CD4-positive, alpha-beta T cell treated with Interleukin-6 for 4 hours (primary cell): ENCODE measurements around the gene MEIS2.
"Not testable (repeated sequence)": the region's sequence is repeated elsewhere in the genome, so short reads cannot be mapped to it uniquely, and the experiment has no call there.

Experiments
- DNase-seq: peaks from one replicate; pipeline ENCODE4 v3.0.0-alpha.2; 2020; ENCODE audit warnings: mixed read lengths

Gene MEIS2

DNA sequence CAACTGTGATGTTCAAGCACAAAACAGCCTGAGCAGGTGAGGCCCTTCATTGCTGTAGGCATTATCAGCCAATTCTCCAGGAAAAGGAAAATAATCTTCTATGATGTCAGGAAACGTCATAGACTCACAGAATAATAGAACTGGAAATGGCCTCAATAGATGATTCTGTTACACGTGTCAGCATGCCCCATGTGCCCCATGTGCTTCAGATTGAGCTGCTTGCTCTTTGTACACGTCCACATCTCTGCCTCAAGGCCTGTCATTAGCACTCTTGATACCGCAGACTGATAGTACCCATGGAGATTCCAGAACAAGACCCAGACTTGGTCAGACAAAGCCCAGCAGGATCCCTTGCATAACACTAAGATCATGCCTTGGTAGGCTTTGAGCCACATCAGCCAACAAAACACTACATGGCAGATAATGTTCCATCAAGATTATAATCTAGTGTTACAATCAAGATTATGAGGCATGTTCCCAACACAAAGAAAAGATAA is 95.9 kb downstream of the MEIS2 start:
- no peak for DNase-seq

- DNase-seq = no peak
These were observed 98.2 kb downstream of the MEIS2 start for GRCh38 chr15:37002041-37002672.

DNA sequence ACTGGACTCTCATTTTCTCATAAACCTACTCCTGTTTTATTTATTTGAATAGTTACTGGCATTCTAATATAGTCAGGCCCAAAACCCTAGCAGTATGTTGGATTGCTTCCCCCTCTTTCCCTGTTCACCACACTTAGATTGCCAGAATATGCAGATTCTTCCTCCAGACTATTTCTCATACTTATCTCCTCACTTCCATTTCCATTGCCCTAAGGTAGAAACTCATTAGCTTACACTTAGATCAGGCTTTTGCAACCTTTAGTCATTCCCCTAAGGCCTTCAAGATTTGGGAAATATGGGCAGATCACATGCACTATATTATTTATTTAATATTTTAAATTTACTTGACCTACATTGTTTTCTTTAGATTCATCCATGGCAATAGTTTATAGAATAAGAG is 98.9 kb downstream of the MEIS2 start:
- no peak for DNase-seq

- DNase-seq = no peak
These were observed 100.6 kb downstream of the MEIS2 start for GRCh38 chr15:36999778-37000177.

DNA sequence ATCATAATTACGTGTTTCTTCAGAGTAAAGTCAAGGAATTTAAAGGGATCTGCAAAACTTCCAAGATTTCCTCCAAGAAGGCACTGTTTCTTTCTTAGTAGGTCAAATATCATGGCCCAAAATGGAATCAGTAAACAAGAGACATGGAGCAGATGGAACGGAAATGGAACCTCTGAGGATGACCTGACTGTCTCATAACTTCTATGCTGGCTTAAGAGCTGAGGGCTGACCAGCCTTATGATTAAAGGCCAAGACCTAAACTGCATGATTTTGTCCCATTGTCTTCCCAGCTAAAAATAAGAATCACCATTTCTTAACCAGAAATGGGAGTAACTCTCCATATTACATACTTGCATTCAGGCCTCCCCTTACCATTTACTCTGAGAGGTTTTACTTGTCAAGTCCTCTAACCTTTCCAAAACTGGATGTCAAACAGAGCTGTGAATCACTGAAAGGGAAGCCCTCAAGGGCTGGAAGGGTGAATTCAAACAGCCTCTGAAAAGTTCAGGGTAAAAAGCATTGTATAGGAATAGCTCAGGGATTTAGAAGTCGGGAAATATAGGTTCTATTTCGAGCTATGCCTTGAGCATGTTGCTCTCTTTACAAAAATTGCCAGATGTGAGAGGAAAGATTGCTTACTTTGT is 103.7 kb downstream of the MEIS2 start:
- DNase-seq = no peak

DNA sequence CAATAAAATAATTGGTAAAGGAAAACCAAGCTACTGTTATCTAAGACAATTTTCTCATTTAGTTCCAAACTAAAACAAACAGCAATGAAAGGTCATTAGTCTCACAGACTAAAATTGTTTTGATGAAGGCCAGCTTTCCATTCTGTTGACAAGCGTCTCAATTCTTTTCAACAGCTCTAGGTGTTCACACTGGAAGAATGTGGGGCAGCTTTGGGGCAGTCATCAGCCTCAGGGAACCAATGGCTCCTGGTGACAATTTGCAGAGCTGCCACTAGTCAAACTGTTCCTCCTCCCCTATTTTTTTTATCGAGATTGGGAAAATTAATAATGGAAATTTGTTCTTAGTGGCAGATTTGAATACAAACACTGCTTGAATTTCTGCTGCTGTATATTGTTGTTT is 104.2 kb downstream of the MEIS2 start:
- DNase-seq = no peak

- no peak for DNase-seq
These were observed 105.6 kb downstream of the MEIS2 start for GRCh38 chr15:36994790-36995189.

DNA sequence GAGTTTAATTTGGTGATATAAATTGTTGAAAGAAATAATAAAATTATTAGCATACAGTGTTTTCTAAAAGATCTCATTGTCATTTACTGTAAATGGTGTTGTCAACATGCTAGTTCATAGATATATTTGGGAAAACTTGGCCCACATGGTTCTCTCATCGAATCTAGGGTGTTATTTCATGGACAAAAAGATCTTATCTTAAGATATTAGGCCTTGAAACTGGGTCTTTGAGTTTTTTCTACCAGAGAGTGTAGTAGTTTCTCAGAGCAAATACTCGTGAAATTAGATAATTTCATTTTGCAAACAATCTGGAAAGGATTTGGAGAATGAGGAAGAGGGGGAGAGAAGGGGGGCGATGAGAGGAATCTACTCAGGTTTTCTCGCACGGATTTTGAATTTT is 107.9 kb downstream of the MEIS2 start:
- no peak for DNase-seq

DNA sequence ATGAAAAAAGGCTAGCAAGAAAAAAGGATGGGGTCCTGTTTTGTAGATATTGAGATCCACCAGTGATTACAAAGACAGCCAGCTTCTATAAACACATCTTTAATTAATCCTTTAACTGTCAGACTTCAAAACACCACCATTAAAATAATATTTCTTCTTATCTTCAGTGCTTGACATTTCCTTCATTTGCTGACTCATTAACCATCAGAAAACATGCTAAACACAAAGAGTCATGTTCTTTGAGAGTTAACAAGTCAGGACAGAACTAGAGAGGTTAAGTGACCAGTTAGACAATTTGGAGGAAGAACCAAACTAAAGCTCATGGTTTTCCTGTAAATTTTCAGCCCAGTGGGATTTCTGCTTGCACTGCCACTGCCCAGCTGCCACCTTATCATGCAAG is 111.4 kb downstream of the MEIS2 start:
- no peak for DNase-seq

- no peak for DNase-seq
These were observed 117.9 kb downstream of the MEIS2 start for GRCh38 chr15:36982430-36982829.

DNA sequence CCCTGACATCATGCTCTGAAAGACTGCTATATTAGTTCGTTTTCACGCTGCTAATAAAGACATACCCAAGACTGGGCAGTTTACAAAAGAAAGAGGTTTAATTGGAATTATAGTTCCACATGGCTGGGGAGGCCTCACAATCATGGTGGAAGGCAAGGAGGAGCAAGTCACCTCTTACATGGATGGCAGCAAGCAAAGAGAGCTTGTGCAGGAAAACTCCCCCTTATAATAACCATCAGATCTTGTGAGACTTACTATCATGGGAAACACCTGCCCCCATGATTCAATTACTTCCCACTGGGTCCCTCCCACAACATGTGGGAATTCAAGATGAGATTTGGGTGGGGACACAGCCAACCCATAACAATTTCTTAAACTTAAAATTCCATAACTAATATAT is 120.1 kb downstream of the MEIS2 start:
- not testable (repeated sequence) for DNase-seq

DNA sequence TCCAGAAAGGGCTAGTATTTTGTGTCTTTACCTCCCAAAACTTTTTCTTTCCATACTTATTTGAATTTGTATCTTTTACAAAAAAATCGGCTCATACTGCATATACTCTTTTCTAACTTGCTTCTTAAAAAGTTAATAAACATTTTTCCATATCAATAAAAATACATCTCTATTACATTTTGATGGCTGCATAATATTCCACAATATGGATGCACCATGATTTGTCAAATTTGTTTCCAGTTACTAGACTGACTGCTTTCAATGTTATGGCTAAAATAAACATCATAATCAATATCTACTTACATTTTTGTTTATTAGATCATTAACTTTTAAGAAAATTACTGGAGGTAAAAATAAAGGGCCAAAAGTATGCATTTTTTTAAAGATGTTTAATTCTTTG is 121.7 kb downstream of the MEIS2 start:
- DNase-seq = no peak

DNA sequence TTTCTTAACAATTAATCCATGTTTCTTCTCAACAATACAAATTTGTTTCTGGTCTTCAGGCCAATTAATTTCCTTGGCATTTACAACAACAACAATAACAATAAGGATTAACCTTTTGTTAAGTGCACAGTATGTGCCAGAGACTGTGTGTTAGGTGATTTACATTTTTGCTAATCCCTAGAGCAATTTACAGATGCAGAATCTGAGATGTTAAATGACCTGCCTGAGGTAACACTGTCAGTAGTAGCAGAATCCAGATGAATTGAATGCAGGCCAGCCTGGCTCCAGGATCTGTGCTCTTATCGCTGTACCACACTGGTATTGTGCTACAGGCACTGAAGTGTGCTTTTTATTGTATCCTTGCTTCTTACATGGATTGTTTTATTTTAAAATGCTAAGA is 122.2 kb downstream of the MEIS2 start:
- DNase-seq = no peak

- DNase-seq = no peak
These were observed 122.7 kb downstream of the MEIS2 start for GRCh38 chr15:36977659-36978058.

DNA sequence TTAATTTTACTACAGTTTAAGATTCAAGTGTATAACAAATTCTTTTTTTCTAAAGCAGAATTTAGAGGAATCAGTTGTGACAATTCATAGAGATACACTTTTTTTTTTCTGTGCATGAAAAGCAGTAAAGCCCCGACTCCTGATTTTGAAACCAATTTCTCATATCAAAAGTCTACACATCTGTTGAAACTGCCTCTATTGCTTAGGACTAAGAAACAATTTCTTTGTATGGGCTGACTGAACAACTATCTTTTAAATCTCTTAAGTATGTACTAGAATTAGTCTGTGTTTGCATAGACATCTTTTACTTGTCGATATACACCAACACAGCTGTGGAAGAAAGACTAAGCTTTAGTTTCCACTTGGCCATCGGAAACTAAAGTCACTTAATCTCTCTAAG is 127.6 kb downstream of the MEIS2 start:
- no peak for DNase-seq

DNA sequence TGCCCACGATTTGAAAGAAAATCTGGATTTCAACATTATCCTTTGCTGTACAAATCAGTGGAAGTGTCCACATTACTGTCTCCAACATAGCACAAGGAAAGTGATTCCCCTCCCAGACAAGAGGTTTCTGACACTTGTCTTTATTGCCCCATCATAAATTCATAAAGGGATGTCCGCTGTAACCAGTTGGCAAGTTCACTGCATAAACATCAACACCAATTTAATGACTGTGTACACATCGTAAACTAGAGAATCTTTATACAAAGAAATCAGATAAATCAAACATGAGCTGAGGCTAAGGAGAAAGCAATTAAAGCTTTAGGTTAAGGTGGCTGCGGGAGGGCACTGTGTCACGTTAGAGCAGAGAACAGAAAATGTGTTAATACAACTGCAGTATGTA is 129.8 kb downstream of the MEIS2 start:
- DNase-seq = no peak

GRCh38 chr15:36967929-36968328 is 132.4 kb downstream of the MEIS2 start:
- DNase-seq = no peak

- no peak for DNase-seq
These were observed 133.6 kb downstream of the MEIS2 start for GRCh38 chr15:36966708-36967107.

DNA sequence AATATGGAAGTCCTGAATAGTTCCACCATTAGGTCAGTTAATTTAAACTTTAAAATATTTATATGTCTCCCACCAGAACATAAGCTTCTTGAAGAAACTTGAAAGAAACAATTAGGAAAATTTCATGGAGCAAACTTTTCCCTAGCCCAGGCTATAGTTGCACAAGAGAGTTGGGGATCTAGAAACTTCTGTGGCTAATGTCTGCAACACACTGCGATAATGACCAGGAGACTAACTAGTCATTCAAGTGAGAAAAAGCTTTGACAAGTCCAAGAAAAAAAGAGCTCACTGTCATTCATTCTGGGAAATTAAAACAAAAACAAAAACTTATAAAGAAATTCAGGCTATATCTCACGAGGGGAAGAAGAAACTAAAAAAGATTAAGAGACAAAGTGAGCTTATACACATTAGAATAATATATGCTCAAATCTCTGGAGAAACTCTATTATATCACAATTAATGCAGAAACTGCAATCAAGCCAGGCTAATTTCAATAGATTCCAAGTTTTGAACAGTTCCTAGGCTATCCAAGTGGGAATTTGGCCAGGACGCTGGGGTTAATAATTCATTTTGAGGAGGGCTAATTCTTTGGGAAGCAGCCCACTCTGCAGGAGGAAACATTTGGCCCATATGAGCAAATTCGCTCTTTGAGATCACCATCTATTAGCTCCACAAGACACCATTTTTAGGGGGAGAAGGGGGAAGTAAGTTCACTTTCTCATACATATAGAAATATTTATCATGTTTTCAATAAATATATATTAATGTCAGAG is 134.6 kb downstream of the MEIS2 start:
- DNase-seq = no peak

DNA sequence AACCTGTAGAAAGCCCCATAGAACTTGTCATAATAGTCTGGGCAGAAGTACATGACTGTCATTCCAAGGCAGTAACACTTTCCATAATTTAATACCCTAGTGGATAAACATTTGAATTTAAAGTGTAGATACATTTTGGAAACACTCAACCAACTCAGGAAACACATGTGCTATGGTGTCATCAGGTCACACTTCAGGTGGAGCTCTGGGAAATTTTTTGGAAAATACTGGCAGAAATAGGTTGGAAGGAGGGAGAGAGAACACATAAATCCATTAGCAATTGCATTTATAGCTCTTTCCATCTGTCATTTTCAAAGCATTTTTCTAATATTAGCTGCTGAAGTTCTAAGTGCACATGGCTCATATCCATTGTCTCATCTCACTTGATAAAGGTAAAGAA is 135.7 kb downstream of the MEIS2 start:
- DNase-seq = no peak

- no peak for DNase-seq
These were observed 138.4 kb downstream of the MEIS2 start for GRCh38 chr15:36961956-36962355.

GRCh38 chr15:36960947-36961227 is 139.5 kb downstream of the MEIS2 start:
- no peak for DNase-seq

DNA sequence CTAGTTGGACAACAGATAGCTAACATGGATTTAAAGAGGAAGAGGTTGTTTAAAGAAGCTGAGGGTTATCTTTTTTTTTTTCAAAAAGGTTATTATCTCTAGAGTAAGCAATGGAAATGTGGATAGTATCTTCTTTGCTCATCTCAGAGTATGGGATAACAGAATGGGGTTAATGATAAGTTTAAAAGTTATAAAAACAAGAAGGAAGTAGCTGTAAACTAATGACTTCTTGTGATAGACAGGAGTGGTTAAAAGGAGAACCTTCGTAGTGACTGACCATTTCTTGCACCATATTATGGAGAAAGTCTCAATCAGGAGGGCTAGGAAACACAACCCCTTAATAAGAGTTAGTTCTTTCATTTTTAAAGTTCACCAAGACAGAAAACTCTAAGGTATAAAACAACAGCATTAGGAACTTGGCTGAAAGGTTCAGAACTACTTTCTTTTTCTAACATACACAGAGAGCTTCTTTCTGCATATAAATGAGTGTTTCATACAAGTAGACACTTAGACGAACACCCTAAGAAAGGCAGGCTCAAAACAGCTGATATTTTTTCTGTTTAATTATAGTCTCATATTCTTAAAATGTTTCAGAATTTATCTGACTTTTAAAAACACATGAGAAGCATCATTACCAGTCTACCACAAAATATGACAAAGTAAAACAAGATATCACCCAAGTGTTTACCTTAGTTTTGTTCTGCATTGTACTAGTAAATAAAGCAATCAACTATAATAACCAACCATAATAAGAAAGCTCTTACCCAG is 140.0 kb downstream of the MEIS2 start:
- no peak for DNase-seq

DNA sequence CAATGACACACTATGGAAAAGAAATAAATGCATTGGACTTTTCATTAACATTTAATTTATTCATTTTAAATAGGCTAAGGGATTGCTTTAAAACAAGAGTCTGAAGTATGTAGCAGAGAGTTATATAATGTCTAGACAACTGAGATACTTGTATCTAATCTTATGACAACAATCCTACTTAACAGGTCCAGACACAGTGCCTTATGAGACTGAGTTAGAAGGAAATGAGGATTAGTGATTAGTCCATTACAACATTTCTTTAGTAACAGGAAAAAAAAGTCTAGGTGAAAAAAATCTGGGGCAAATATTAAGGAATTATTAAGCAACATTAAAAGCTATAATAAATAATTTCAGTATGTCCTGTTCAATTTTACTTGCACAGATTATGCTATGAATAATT is 140.6 kb downstream of the MEIS2 start:
- no peak for DNase-seq
